ENCODE results near the gene DNAH14. TPM values are rescaled to one million over a fixed set of nuclear protein-coding genes. Genes with fewer than 3 reads are reported as not detected.
"Not testable (repeated sequence)": the region's sequence is repeated elsewhere in the genome, so short reads cannot be mapped to it uniquely, and the experiment has no call there.

The DNAH14 gene
- total RNA-seq, 1 experiment from 2014 or later, result 47.0 TPM

DNA sequence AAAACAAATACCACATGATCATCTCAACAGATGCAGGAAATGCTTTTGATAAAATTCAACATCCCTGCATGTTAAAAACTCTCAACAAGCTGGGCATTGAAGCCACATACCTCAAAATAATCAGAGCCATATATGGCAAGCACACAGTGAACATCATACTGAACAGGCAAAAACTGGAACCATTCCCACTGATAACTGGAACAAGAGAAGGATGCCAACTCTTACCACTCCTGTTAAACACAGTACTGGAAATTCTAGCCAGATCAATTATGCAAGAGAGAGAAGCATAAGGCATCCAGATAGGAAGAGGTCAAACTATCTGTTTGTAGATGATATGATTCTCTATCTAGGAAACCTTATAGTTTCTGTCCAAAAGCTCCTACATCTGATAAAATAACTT is 91.6 kb downstream of the DNAH14 start:
- ATAC-seq (no peak), DNase-seq (ENCODE audit: low read depth, low spot score) (no peak)
- in situ Hi-C loops (cut with HindIII; ENCODE audit: low pct_unique_long_range_greater_than_20kb, low sequenced_read_pairs) (no loop called here), intact Hi-C loops (cut with micrococcal nuclease; ENCODE audit: unreplicated experiment) (no loop called here)
- H3K27me3 ChIP-seq (ENCODE audit: control insufficient read depth, insufficient read depth, low read length), result no peaks in the 10 kb centered on the region
- no peak overlapping the region for H3K27ac ChIP-seq (ENCODE audit: low read length)
- no peak for TF ChIP-seq TCF7L2 (IDR thresholded peaks at IDR 0.05; ENCODE audit: low read depth, low read length)
- TF ChIP-seq, protein P1, sequence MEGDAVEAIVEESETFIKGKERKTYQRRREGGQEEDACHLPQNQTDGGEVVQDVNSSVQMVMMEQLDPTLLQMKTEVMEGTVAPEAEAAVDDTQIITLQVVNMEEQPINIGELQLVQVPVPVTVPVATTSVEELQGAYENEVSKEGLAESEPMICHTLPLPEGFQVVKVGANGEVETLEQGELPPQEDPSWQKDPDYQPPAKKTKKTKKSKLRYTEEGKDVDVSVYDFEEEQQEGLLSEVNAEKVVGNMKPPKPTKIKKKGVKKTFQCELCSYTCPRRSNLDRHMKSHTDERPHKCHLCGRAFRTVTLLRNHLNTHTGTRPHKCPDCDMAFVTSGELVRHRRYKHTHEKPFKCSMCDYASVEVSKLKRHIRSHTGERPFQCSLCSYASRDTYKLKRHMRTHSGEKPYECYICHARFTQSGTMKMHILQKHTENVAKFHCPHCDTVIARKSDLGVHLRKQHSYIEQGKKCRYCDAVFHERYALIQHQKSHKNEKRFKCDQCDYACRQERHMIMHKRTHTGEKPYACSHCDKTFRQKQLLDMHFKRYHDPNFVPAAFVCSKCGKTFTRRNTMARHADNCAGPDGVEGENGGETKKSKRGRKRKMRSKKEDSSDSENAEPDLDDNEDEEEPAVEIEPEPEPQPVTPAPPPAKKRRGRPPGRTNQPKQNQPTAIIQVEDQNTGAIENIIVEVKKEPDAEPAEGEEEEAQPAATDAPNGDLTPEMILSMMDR (IDR thresholded peaks at IDR 0.05), result no peak
- no peak for TF ChIP-seq SIN3A (IDR thresholded peaks at IDR 0.05; ENCODE audit: borderline replicate concordance, insufficient read depth, low read depth, low read length)
- TF ChIP-seq, protein P2, sequence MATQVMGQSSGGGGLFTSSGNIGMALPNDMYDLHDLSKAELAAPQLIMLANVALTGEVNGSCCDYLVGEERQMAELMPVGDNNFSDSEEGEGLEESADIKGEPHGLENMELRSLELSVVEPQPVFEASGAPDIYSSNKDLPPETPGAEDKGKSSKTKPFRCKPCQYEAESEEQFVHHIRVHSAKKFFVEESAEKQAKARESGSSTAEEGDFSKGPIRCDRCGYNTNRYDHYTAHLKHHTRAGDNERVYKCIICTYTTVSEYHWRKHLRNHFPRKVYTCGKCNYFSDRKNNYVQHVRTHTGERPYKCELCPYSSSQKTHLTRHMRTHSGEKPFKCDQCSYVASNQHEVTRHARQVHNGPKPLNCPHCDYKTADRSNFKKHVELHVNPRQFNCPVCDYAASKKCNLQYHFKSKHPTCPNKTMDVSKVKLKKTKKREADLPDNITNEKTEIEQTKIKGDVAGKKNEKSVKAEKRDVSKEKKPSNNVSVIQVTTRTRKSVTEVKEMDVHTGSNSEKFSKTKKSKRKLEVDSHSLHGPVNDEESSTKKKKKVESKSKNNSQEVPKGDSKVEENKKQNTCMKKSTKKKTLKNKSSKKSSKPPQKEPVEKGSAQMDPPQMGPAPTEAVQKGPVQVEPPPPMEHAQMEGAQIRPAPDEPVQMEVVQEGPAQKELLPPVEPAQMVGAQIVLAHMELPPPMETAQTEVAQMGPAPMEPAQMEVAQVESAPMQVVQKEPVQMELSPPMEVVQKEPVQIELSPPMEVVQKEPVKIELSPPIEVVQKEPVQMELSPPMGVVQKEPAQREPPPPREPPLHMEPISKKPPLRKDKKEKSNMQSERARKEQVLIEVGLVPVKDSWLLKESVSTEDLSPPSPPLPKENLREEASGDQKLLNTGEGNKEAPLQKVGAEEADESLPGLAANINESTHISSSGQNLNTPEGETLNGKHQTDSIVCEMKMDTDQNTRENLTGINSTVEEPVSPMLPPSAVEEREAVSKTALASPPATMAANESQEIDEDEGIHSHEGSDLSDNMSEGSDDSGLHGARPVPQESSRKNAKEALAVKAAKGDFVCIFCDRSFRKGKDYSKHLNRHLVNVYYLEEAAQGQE (IDR thresholded peaks at IDR 0.05; ENCODE audit: insufficient read depth in 1 of 2, low read depth in 2 of 2, low read length in 1 of 2), result no peak
- TF ChIP-seq POLR2AphosphoS5 (IDR thresholded peaks at IDR 0.05; ENCODE audit: low read depth, low read length), result no peak
- H3K4me3 ChIP-seq (ENCODE audit: low read depth in 2 of 2, low read length in 2 of 2), result no peak overlapping the region
- H3K4me1 ChIP-seq (ENCODE audit: control insufficient read depth, insufficient read depth, low read length), result no peaks in the 10 kb centered on the region
- BruUV-seq (replicated peaks), result no TSS peak
- peaks cover 11% of the 10 kb centered on the region; the same call in 1 of the 2 replicates for H3K9me3 ChIP-seq (ENCODE audit: control insufficient read depth, insufficient read depth, low read depth, low read length)
- ChIA-PET POLR2A (no interaction called here), CTCF (no interaction called here)
- H3K36me3 ChIP-seq (ENCODE audit: control insufficient read depth, insufficient read depth, low read length), result no peaks in the 10 kb centered on the region

DNA sequence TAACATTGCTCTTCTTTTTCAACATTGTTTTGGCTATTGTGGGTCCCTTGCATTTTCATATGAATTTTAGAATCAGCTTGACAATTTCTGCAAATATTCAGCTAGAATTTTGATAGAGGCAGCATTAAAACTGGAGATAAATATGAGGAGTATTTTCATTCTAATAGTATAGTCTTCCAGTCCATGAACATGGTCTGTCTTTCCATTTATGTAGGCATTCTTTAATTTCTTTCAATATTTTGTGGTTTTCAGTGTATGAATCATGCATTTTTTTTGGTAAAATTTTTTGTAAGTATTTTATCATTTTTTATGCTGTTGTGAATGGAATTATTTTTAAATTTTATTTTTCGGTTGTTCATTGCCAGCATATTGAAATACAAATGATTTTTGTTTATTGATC is 97.2 kb downstream of the DNAH14 start:
- CTCF ChIA-PET, result no interaction called here
- in situ Hi-C loops (cut with HindIII; ENCODE audit: low pct_unique_long_range_greater_than_20kb, low sequenced_read_pairs), result no loop called here
- DNase-seq (ENCODE audit: low read depth, low spot score), result no peak
- POLR2A ChIA-PET, result no interaction called here
- intact Hi-C loops (cut with micrococcal nuclease; ENCODE audit: unreplicated experiment), result no loop called here
- H3K4me3 ChIP-seq (ENCODE audit: low read depth in 2 of 2, low read length in 2 of 2), result no peak overlapping the region
- TF ChIP-seq, protein P2 (IDR thresholded peaks at IDR 0.05; ENCODE audit: insufficient read depth in 1 of 2, low read depth in 2 of 2, low read length in 1 of 2), result no peak
- TF ChIP-seq POLR2AphosphoS5 (IDR thresholded peaks at IDR 0.05; ENCODE audit: low read depth, low read length), result no peak
- TF ChIP-seq, protein P1 (IDR thresholded peaks at IDR 0.05), result no peak
- no peak for TF ChIP-seq SIN3A (IDR thresholded peaks at IDR 0.05; ENCODE audit: borderline replicate concordance, insufficient read depth, low read depth, low read length)
- no peaks in the 10 kb centered on the region for H3K36me3 ChIP-seq (ENCODE audit: control insufficient read depth, insufficient read depth, low read length)
- ATAC-seq, result no peak
- H3K27me3 ChIP-seq (ENCODE audit: control insufficient read depth, insufficient read depth, low read length), result no peaks in the 10 kb centered on the region
- H3K9me3 ChIP-seq (ENCODE audit: control insufficient read depth, insufficient read depth, low read depth, low read length), result no peaks in the 10 kb centered on the region
- no TSS peak for BruUV-seq (replicated peaks)
- no peaks in the 10 kb centered on the region for H3K4me1 ChIP-seq (ENCODE audit: control insufficient read depth, insufficient read depth, low read length)
- H3K27ac ChIP-seq (ENCODE audit: low read length), result no peak overlapping the region

DNA sequence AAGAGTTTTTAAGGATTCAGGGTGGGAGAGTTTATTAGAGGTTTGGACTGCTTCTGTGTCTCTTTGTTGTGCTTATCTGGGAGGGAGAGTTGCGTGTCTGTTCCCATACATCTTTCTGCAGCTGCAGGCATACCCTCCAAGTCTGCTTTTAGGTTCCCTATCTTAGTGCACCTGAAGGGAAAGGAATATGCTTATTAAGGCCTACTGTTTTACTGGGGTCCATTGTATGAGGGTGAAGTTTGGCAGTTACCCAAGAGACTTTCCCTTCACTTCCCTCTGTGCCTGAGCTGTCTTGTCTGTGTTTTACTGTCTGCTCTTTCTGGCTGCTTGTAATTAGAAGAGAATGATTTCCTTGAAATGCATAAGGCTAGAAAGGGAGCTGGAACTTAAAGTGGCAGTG is 107.0 kb downstream of the DNAH14 start:
- ATAC-seq; H3K4me3 ChIP-seq (ENCODE audit: low read depth in 2 of 2, low read length in 2 of 2); intact Hi-C loops (cut with micrococcal nuclease; ENCODE audit: unreplicated experiment); H3K27me3 ChIP-seq (ENCODE audit: control insufficient read depth, insufficient read depth, low read length); H3K36me3 ChIP-seq (ENCODE audit: control insufficient read depth, insufficient read depth, low read length); H3K27ac ChIP-seq (ENCODE audit: low read length); BruUV-seq (replicated peaks); H3K9me3 ChIP-seq (ENCODE audit: control insufficient read depth, insufficient read depth, low read depth, low read length); POLR2A ChIA-PET; in situ Hi-C loops (cut with HindIII; ENCODE audit: low pct_unique_long_range_greater_than_20kb, low sequenced_read_pairs); CTCF ChIA-PET; H3K4me1 ChIP-seq (ENCODE audit: control insufficient read depth, insufficient read depth, low read length); DNase-seq (ENCODE audit: low read depth, low spot score): not testable (repeated sequence)

Measured in Panc1 (cell line).